DOHH2 (cell line): ENCODE measurements around the gene CARHSP1.
"Not testable (repeated sequence)": the region's sequence is repeated elsewhere in the genome, so short reads cannot be mapped to it uniquely, and the experiment has no call there.

Source experiments
- CTCF ChIP-seq: fragments of 200-600 bp; sonication (generic); IDR thresholded peaks from one replicate; pipeline ENCODE4 v1.5.1; 2014; ENCODE audit warnings: antibody characterized with exemption, mild to moderate bottlenecking, low read depth, low read length; ENCODE audit not compliant: poor library complexity, severe bottlenecking
- EZH2phosphoT487 ChIP-seq: fragments of 200-600 bp; sonication (generic); IDR thresholded peaks from 2 replicates; pipeline ENCODE4 v1.6.1; 2017; ENCODE audit warnings: borderline replicate concordance, mild to moderate bottlenecking, antibody characterized with exemption, low read length, moderate library complexity, mixed read lengths

DNA sequence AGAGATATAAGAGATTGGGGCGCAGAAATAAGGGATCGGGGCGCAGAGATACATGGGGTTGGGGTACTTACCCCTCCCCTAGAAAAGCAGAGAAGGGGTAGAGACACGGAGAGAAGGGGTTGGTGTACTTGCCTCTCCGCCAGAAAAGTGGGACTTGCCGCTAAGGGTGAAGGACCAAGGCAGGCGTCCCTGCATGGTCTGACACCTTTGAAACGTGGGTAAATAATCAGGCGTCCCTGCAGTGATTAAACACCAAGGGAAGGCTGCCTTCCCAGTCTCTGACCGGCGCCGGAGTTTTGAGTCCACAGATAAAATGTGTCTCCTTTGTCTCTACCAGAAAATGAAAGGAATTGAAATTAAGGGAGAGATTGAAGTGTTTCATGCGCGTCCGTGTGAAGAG, 31.2 kb downstream of the CARHSP1 start:
- TF ChIP-seq CTCF, EZH2phosphoT487: not testable (repeated sequence)
